Neutrophil (primary cell): ENCODE measurements around the gene ECSIT.

ENCODE experiments used
- H3K27ac ChIP-seq: fragments of 200-600 bp; sonication (generic); 2 replicates; pipeline ENCODE4 v1.5.1; 2016; ENCODE audit warnings: mild to moderate bottlenecking, moderate library complexity
- H3K27me3 ChIP-seq: fragments of 200-600 bp; sonication (generic); 2 replicates; pipeline ENCODE4 v1.6.0; 2016; ENCODE audit warnings: mild to moderate bottlenecking
- H3K36me3 ChIP-seq: fragments of 200-600 bp; sonication (generic); 2 replicates; pipeline ENCODE4 v1.5.1; 2017
- H3K4me1 ChIP-seq, 2 experiments: fragments of 200-600 bp in 1 of 2; sonication (generic) in 1 of 2; 1 replicate in 1 of 2; 2 replicates in 1 of 2; pipeline versions ENCODE4 v1.5.1 to v1.6.1; 2013 to 2016; ENCODE audit warnings: low read depth in 1 of 2, low read length in 1 of 2, mild to moderate bottlenecking in 1 of 2, moderate library complexity in 1 of 2; ENCODE audit not compliant: control insufficient read depth in 1 of 2, insufficient read depth in 1 of 2
- H3K4me3 ChIP-seq, 2 experiments: fragments of 200-600 bp in 1 of 2; sonication (generic) in 1 of 2; 1 replicate in 1 of 2; 2 replicates in 1 of 2; pipeline ENCODE4 v1.5.1; 2013 to 2016; ENCODE audit warnings: low read depth in 1 of 2, low read length in 1 of 2, mild to moderate bottlenecking in 1 of 2, moderate library complexity in 1 of 2
- H3K9me3 ChIP-seq: fragments of 200-600 bp; sonication (generic); 2 replicates; pipeline ENCODE4 v1.5.1; 2016
- CTCF ChIP-seq: fragments of 200-600 bp; sonication (generic); IDR thresholded peaks from 2 replicates; pipeline ENCODE4 v1.5.1; 2016; ENCODE audit warnings: antibody characterized with exemption

ECSIT gene

GRCh38 chr19:11551603-11552235, 22.8 kb upstream of the ECSIT start:
- no peak for TF ChIP-seq CTCF
- no peaks in the 10 kb centered on the region for H3K27me3 ChIP-seq
- H3K4me3 ChIP-seq = no peak overlapping the region
- H3K27ac ChIP-seq = no peak overlapping the region
- H3K36me3 ChIP-seq = peaks cover 33% of the 10 kb centered on the region
- H3K4me1 ChIP-seq = no peaks in the 10 kb centered on the region
- no peaks in the 10 kb centered on the region for H3K9me3 ChIP-seq

GRCh38 chr19:11550265-11550664, 21.3 kb upstream of the ECSIT start:
- TF ChIP-seq CTCF = no peak
- H3K9me3 ChIP-seq = no peaks in the 10 kb centered on the region
- peaks cover 30% of the 10 kb centered on the region for H3K36me3 ChIP-seq
- no peaks in the 10 kb centered on the region for H3K4me1 ChIP-seq
- no peak overlapping the region for H3K4me3 ChIP-seq
- H3K27ac ChIP-seq = no peak overlapping the region
- peaks cover 2% of the 10 kb centered on the region for H3K27me3 ChIP-seq

- Histone ChIP-seq H3K4me1 (no peaks in the 10 kb centered on the region), H3K4me3 (no peak overlapping the region), H3K27ac (no peak overlapping the region), H3K36me3 (peaks cover 27% of the 10 kb centered on the region), H3K9me3 (no peaks in the 10 kb centered on the region), H3K27me3 (peaks cover 8% of the 10 kb centered on the region)
- TF ChIP-seq CTCF = no peak
Observed at GRCh38 chr19:11549386-11549953, 20.5 kb upstream of the ECSIT start.

- peaks cover 14% of the 10 kb centered on the region for H3K36me3 ChIP-seq
- no peak overlapping the region for H3K27ac ChIP-seq
- H3K9me3 ChIP-seq = no peaks in the 10 kb centered on the region
- H3K4me3 ChIP-seq = no peak overlapping the region
- peaks cover 9% of the 10 kb centered on the region for H3K27me3 ChIP-seq
- TF ChIP-seq CTCF = no peak
- H3K4me1 ChIP-seq = no peaks in the 10 kb centered on the region
Observed at GRCh38 chr19:11547929-11548700, 19.2 kb upstream of the ECSIT start.

GRCh38 chr19:11541238-11541637, 12.3 kb upstream of the ECSIT start:
- H3K27ac ChIP-seq = no peak overlapping the region
- H3K9me3 ChIP-seq = no peaks in the 10 kb centered on the region
- no peak for TF ChIP-seq CTCF
- no peaks in the 10 kb centered on the region for H3K36me3 ChIP-seq
- no peak overlapping the region for H3K4me3 ChIP-seq
- peaks cover under 1 to 4% of the 10 kb centered on the region in 2 experiments for H3K4me1 ChIP-seq
- H3K27me3 ChIP-seq = peaks cover 61% of the 10 kb centered on the region
